IPS DF 6.9 (cell line): ENCODE results near the gene CPM.
"Not testable (repeated sequence)": the region's sequence is repeated elsewhere in the genome, so short reads cannot be mapped to it uniquely, and the experiment has no call there.

Experiments
- DNase-seq: peaks from one replicate; pipeline ENCODE4 v3.0.0-alpha.2; 2013; ENCODE audit warnings: low read depth, low spot score
- H3K27ac ChIP-seq: one replicate; pipeline ENCODE4 v1.5.1; 2013; ENCODE audit warnings: low read length, control low read depth
- H3K27me3 ChIP-seq: 2 replicates; pipeline ENCODE4 v1.6.1; 2013; ENCODE audit warnings: mild to moderate bottlenecking, low read length; ENCODE audit not compliant: control insufficient read depth, insufficient read depth
- H3K36me3 ChIP-seq: 2 replicates; pipeline ENCODE4 v1.6.1; 2013; ENCODE audit warnings: low read length; ENCODE audit not compliant: control insufficient read depth, insufficient read depth
- H3K4me1 ChIP-seq: 2 replicates; pipeline ENCODE4 v1.6.1; 2013; ENCODE audit warnings: low read length; ENCODE audit not compliant: control insufficient read depth, insufficient read depth
- H3K4me3 ChIP-seq: 2 replicates; pipeline ENCODE4 v1.5.1; 2013; ENCODE audit warnings: mild to moderate bottlenecking, low read length
- H3K9me3 ChIP-seq: 2 replicates; pipeline ENCODE4 v1.6.1; 2013; ENCODE audit warnings: low read length, inconsistent platforms; ENCODE audit not compliant: control insufficient read depth, insufficient read depth
- WGBS: extraction: QIAGEN DNeasy Blood & Tissue Kit; methylation state at CpG from one replicate; pipeline ENCODE4 v1.1.7; 2013; ENCODE audit warnings: mixed read lengths, missing lambda C conversion rate; ENCODE audit not compliant: insufficient read length, insufficient coverage; 5-methylcytosine and 5-hydroxymethylcytosine counted together

Gene CPM

DNA sequence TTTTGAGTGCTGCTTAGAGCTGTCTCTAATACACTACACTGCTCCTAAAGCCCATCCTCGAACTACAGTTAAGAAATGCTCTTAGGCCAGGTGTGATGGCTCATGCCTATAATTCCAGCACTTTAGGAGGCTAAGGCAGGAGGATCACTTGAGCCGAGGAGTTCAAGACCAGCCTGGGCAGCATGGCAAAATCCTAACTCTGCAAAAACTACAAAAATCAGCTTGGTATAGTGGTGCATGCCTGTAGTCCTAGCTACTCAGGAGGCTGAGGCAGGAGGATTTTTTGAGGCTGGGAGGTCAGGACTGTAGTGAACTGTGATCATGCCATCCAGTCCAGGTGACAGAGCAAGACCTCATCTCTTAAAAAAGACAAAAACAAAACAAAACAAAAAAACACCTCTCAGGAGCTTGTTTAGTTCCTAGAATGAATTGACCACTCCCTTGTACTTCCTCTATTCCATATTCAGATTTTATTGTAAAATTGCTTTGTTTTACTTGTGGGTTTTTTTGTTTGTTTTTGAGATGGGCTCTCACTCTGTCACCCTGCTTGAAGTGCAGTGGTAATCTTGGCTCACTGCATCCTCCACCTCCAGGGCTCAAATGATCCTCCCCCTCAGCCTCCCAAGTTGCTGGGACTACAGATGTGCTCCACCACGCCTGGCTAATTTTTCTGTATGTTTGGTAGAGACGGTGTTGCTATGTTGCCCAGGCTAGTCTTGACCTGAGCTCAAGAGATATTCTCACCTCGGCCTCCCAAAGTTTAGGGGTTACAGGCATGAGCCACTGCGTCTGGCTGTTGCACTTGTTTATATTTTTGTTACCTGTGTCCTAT lies 111.4 kb downstream of the CPM start:
- Histone ChIP-seq H3K27ac (no peak overlapping the region), H3K27me3 (no peaks in the 10 kb centered on the region), H3K36me3 (peaks cover 14% of the 10 kb centered on the region; the same call in 1 of the 2 replicates), H3K4me1 (no peaks in the 10 kb centered on the region), H3K9me3 (no peaks in the 10 kb centered on the region), H3K4me3 (no peak overlapping the region)
- DNase-seq = no peak
- no CpG with 5 or more reads among the region's 6 CpGs for WGBS

GRCh38 chr12:68819481-68819880 lies 113.5 kb downstream of the CPM start:
- not testable (repeated sequence) for H3K27me3 ChIP-seq, H3K4me3 ChIP-seq, H3K27ac ChIP-seq, H3K9me3 ChIP-seq, DNase-seq, H3K4me1 ChIP-seq
- H3K36me3 ChIP-seq = peaks cover 13% of the 10 kb centered on the region; the same call in 1 of the 2 replicates
- WGBS = no CpG with 5 or more reads among the region's 13 CpGs

- no CpG with 5 or more reads among the region's 8 CpGs for WGBS
- no peaks in the 10 kb centered on the region for H3K4me1 ChIP-seq
- H3K27ac ChIP-seq = no peak overlapping the region
- DNase-seq = no peak
- peaks cover 4% of the 10 kb centered on the region; the same call in 1 of the 2 replicates for H3K36me3 ChIP-seq
- no peaks in the 10 kb centered on the region for H3K9me3 ChIP-seq
- no peak overlapping the region for H3K4me3 ChIP-seq
- H3K27me3 ChIP-seq = no peaks in the 10 kb centered on the region
Observed at GRCh38 chr12:68815928-68816800, 116.8 kb downstream of the CPM start.

GRCh38 chr12:68815232-68815927 lies 117.6 kb downstream of the CPM start:
- no CpG with 5 or more reads among the region's 5 CpGs for WGBS
- no peak for DNase-seq
- Histone ChIP-seq H3K4me3 (no peak overlapping the region), H3K4me1 (no peaks in the 10 kb centered on the region), H3K27ac (no peak overlapping the region), H3K36me3 (peaks cover 4% of the 10 kb centered on the region; the same call in 1 of the 2 replicates), H3K27me3 (no peaks in the 10 kb centered on the region), H3K9me3 (no peaks in the 10 kb centered on the region)

GRCh38 chr12:68814490-68815231 lies 118.3 kb downstream of the CPM start:
- no CpG with 5 or more reads among the region's 3 CpGs for WGBS
- H3K4me1 ChIP-seq = no peaks in the 10 kb centered on the region
- H3K27me3 ChIP-seq = no peaks in the 10 kb centered on the region
- no peak overlapping the region for H3K27ac ChIP-seq
- H3K4me3 ChIP-seq = no peak overlapping the region
- no peaks in the 10 kb centered on the region for H3K9me3 ChIP-seq
- DNase-seq = no peak
- peaks cover 4% of the 10 kb centered on the region; the same call in 1 of the 2 replicates for H3K36me3 ChIP-seq

- H3K36me3 ChIP-seq = peaks cover 4% of the 10 kb centered on the region; the same call in 1 of the 2 replicates
- no peaks in the 10 kb centered on the region for H3K4me1 ChIP-seq
- no CpG with 5 or more reads among the region's 2 CpGs for WGBS
- no peaks in the 10 kb centered on the region for H3K9me3 ChIP-seq
- H3K4me3 ChIP-seq = no peak overlapping the region
- no peak overlapping the region for H3K27ac ChIP-seq
- no peaks in the 10 kb centered on the region for H3K27me3 ChIP-seq
- no peak for DNase-seq
Observed at GRCh38 chr12:68813242-68813593, 119.8 kb downstream of the CPM start.

- Histone ChIP-seq H3K36me3 (peaks cover 4% of the 10 kb centered on the region; the same call in 1 of the 2 replicates), H3K27me3 (no peaks in the 10 kb centered on the region), H3K4me3 (no peak overlapping the region), H3K27ac (no peak overlapping the region), H3K4me1 (no peaks in the 10 kb centered on the region), H3K9me3 (no peaks in the 10 kb centered on the region)
- WGBS = no CpG with 5 or more reads among the region's 1 CpG
- no peak for DNase-seq
Observed at GRCh38 chr12:68812553-68813241, 120.3 kb downstream of the CPM start.

- H3K9me3 ChIP-seq, H3K36me3 ChIP-seq, H3K27ac ChIP-seq, H3K4me3 ChIP-seq, H3K27me3 ChIP-seq, DNase-seq, H3K4me1 ChIP-seq: not testable (repeated sequence)
- no CpG with 5 or more reads among the region's 6 CpGs for WGBS
Observed at GRCh38 chr12:68811573-68811972, 121.4 kb downstream of the CPM start.

- H3K27me3 ChIP-seq, DNase-seq, H3K4me3 ChIP-seq, H3K27ac ChIP-seq, H3K9me3 ChIP-seq, H3K36me3 ChIP-seq, H3K4me1 ChIP-seq: not testable (repeated sequence)
- whole genome bisulfite sequencing = no CpG with 5 or more reads among the region's 13 CpGs
Observed at GRCh38 chr12:68810027-68810389, 123.0 kb downstream of the CPM start.
